NCI-H82 treated with DMSO at 0.1 percent for 48 hours (cell line): ENCODE results near the gene SFT2D3.

Source experiments
- DNase-seq: peaks from one replicate; lab custom pipeline; 2025; ENCODE audit not compliant: unreplicated experiment; lab: John Stamatoyannopoulos, UW

The SFT2D3 gene

GRCh38 chr2:127701193-127701650 is at the start of gene SFT2D3:
Gene SFT2D3 (plus strand): TSS chr2:127701497. CDS start chr2:127701529, 32 bp downstream.
- DNase-seq: peak; percentile 81

- no peak for DNase-seq
Measured at GRCh38 chr2:127651971-127652550, 49.2 kb upstream of the SFT2D3 start.

- no peak for DNase-seq
Measured at GRCh38 chr2:127652786-127653357, 48.4 kb upstream of the SFT2D3 start.

GRCh38 chr2:127653421-127654083 is 47.7 kb upstream of the SFT2D3 start:
- no peak for DNase-seq

GRCh38 chr2:127654084-127654837 is 47.0 kb upstream of the SFT2D3 start:
- no peak for DNase-seq

GRCh38 chr2:127654838-127655175 is 46.5 kb upstream of the SFT2D3 start:
- DNase-seq: no peak

- no peak for DNase-seq
Measured at GRCh38 chr2:127655209-127656073, 45.9 kb upstream of the SFT2D3 start.

- DNase-seq: no peak
Measured at GRCh38 chr2:127656569-127657231, 44.6 kb upstream of the SFT2D3 start.

- DNase-seq: no peak
Measured at GRCh38 chr2:127657232-127657595, 44.1 kb upstream of the SFT2D3 start.

GRCh38 chr2:127658146-127658545 is 43.2 kb upstream of the SFT2D3 start:
- no peak for DNase-seq

GRCh38 chr2:127658641-127659407 is 42.5 kb upstream of the SFT2D3 start:
- DNase-seq: no peak

- no peak for DNase-seq
Measured at GRCh38 chr2:127659408-127660290, 41.6 kb upstream of the SFT2D3 start.

GRCh38 chr2:127660291-127660578 is 41.1 kb upstream of the SFT2D3 start:
- no peak for DNase-seq

GRCh38 chr2:127661072-127661649 is 40.1 kb upstream of the SFT2D3 start:
- no peak for DNase-seq

GRCh38 chr2:127661949-127662510 is 39.3 kb upstream of the SFT2D3 start:
- DNase-seq: no peak

- no peak for DNase-seq
Measured at GRCh38 chr2:127662937-127663565, 38.2 kb upstream of the SFT2D3 start.

- DNase-seq: no peak
Measured at GRCh38 chr2:127663566-127664064, 37.7 kb upstream of the SFT2D3 start.
